IPS DF 6.9 (cell line): ENCODE measurements around the gene PCARE.
A peak's percentile ranks its signal among the peaks of the same experiment; 100 is the strongest.

ENCODE experiments used
- DNase-seq: peaks from one replicate; pipeline ENCODE4 v3.0.0-alpha.2; 2013; ENCODE audit warnings: low read depth, low spot score
- H3K27ac ChIP-seq: one replicate; pipeline ENCODE4 v1.5.1; 2013; ENCODE audit warnings: low read length, control low read depth
- H3K27me3 ChIP-seq: 2 replicates; pipeline ENCODE4 v1.6.1; 2013; ENCODE audit warnings: mild to moderate bottlenecking, low read length; ENCODE audit not compliant: control insufficient read depth, insufficient read depth
- H3K36me3 ChIP-seq: 2 replicates; pipeline ENCODE4 v1.6.1; 2013; ENCODE audit warnings: low read length; ENCODE audit not compliant: control insufficient read depth, insufficient read depth
- H3K4me1 ChIP-seq: 2 replicates; pipeline ENCODE4 v1.6.1; 2013; ENCODE audit warnings: low read length; ENCODE audit not compliant: control insufficient read depth, insufficient read depth
- H3K4me3 ChIP-seq: 2 replicates; pipeline ENCODE4 v1.5.1; 2013; ENCODE audit warnings: mild to moderate bottlenecking, low read length
- H3K9me3 ChIP-seq: 2 replicates; pipeline ENCODE4 v1.6.1; 2013; ENCODE audit warnings: low read length, inconsistent platforms; ENCODE audit not compliant: control insufficient read depth, insufficient read depth
- WGBS: extraction: QIAGEN DNeasy Blood & Tissue Kit; methylation state at CpG from one replicate; pipeline ENCODE4 v1.1.7; 2013; ENCODE audit warnings: mixed read lengths, missing lambda C conversion rate; ENCODE audit not compliant: insufficient read length, insufficient coverage; 5-methylcytosine and 5-hydroxymethylcytosine counted together

Gene PCARE

DNA sequence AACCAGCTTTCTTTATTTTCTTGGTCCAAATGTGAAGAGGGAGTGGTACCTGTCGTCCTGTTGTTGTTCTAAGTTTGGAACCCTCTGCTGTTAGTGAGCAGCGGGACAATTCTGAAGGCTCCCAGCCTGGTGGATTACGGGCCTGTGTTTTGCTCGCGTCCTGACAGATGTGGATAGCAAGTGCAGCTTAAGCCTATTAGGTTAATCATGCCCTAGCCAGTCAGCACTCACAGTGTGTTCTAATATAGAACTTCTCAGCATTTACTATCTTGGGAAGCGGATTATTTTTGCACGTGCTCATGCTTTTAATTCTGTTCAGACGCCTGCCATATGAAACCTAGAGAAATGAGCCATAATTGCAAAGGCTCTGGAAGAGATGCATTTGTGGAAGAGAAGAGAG lies at the start of gene PCARE:
TSS of gene PCARE (minus strand) at position 113 of the 400 bp plus-strand sequence. CDS start 262 bp downstream, outside the sequence.
- Histone ChIP-seq H3K4me3 (no peak within 1 kb of the TSS), H3K4me1 (no peaks in the 10 kb centered on the region), H3K27ac (no peak within 1 kb of the TSS), H3K36me3 (no peaks in the 10 kb centered on the region), H3K9me3 (no peaks in the 10 kb centered on the region), H3K27me3 (no peaks in the 10 kb centered on the region)
- DNase-seq: no peak
- no CpG with 5 or more reads among the region's 8 CpGs for WGBS

DNA sequence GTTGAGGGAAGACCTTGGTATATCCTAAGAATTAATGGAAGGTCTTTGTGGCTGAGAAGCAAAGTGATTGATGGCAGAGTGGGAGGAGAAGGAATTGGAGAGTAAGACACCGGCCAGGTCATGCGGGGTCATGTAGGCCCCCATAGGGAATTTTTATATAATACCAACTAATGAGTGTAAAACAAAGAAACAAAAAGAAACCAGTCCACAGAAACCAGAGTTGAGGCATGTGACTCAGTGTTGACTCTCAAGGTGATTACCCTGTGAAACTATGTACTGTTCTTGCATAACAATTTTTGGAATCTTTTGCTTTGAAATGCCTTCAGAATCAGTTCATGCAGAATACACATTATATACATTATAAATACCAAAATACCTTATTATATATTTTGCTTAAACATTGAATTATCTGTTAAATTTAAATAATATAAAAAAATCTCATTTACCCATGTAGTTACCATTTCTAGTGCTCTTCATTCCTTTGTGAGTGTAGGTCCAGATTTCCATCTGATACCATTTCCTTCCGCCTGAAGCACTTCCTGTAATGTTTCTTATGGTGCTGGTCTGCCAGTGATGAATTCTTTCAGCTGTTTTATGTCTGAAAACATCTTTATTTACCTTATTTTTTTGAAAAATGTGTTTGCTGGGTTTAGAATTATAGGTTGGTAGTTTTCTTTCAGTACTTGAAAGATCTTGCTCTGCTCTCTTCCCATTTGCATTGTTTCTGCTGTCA lies 49.5 kb upstream of the PCARE start:
- Histone ChIP-seq H3K4me3 (no peak overlapping the region), H3K36me3 (no peaks in the 10 kb centered on the region), H3K27ac (no peak overlapping the region), H3K4me1 (no peaks in the 10 kb centered on the region), H3K27me3 (no peaks in the 10 kb centered on the region), H3K9me3 (no peaks in the 10 kb centered on the region)
- no CpG with 5 or more reads among the region's 3 CpGs for WGBS
- DNase-seq: no peak

DNA sequence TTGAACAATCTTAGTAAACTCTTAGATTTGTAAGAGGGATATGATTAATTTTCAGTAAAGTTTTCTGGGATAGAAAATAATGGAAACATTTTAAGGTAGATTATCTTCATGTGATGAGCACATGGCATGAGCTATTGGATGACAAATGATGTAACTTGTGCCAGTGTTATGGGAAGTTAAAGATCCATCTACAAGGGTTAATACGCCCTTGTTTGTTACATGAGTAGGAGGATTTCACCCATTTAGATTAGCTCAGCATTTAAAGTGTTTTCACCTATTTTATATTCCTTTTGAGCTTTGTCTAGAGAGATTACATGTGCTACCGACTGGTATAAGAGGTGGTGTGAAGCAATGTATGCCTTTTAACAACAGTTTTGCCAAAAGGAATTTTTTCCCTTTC lies 46.5 kb upstream of the PCARE start:
- WGBS: no CpG with 5 or more reads among the region's 2 CpGs
- Histone ChIP-seq H3K27ac (no peak overlapping the region), H3K4me1 (no peaks in the 10 kb centered on the region)

DNA sequence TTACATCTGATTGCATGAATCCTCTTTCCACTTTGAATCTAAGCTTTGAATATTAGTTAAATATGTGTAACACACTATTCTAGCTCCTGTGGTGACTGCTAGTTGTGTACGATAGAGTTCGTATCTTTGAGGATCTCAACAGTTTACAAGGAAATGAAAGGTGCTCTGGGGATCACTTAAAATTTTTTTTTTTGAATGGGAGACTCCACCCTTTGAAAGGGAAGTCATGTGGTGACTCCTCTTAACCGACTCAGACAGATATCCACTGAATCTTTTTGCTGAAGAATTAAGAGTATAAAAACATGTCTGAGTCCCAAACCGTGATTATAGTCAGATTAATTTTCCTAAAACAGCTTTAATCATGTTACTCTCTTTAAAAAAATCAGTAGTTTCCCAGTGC lies 44.9 kb upstream of the PCARE start:
- Histone ChIP-seq H3K36me3 (no peaks in the 10 kb centered on the region; the same call in 1 of the 2 replicates), H3K4me3 (no peak overlapping the region), H3K4me1 (no peaks in the 10 kb centered on the region), H3K27me3 (peaks cover 20% of the 10 kb centered on the region), H3K9me3 (no peaks in the 10 kb centered on the region), H3K27ac (no peak overlapping the region)
- no CpG with 5 or more reads among the region's 4 CpGs for WGBS
- DNase-seq: no peak

More for the DNA sequence above, 46.5 kb upstream of the PCARE start:
- H3K27me3 ChIP-seq: peaks cover 8% of the 10 kb centered on the region
- H3K9me3 ChIP-seq: no peaks in the 10 kb centered on the region
- no peaks in the 10 kb centered on the region for H3K36me3 ChIP-seq
- H3K4me3 ChIP-seq: no peak overlapping the region
- no peak for DNase-seq

DNA sequence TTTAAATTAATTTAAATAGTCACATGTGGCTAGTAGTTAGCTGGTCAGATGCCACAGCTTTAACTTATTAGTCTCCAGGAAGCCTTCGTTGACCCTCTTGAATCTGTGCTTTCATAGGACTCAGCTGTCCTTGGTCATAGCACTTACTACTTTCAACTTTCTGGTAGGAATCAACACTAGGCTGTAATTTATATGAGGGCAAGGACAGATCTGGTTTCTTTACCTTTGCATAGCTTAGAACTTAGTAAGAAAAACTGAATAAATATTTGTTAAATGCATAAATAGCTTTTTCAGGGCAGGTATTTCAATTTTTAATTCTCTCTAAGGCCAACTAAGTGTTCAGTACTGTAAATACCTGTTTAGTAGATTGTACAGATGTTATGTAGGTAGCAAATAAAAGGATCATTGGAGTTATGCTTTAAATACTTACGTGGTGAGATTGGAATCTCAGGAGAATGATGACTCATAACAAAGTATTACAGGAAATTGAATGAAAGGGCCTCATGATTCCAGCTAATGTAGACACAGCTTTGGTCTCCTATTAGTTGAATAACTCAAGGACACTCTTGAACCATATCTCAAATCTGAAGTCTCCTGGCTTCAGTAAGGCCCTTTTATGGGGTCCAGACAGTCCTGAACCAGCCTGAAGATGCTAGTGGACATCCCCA lies 43.4 kb upstream of the PCARE start:
- H3K4me1 ChIP-seq: no peaks in the 10 kb centered on the region
- no peak for DNase-seq
- no peak overlapping the region for H3K4me3 ChIP-seq
- WGBS: no CpG with 5 or more reads among the region's 2 CpGs
- H3K9me3 ChIP-seq: no peaks in the 10 kb centered on the region
- peaks cover 29% of the 10 kb centered on the region for H3K27me3 ChIP-seq
- no peak overlapping the region for H3K27ac ChIP-seq
- H3K36me3 ChIP-seq: no peaks in the 10 kb centered on the region; the same call in 1 of the 2 replicates

DNA sequence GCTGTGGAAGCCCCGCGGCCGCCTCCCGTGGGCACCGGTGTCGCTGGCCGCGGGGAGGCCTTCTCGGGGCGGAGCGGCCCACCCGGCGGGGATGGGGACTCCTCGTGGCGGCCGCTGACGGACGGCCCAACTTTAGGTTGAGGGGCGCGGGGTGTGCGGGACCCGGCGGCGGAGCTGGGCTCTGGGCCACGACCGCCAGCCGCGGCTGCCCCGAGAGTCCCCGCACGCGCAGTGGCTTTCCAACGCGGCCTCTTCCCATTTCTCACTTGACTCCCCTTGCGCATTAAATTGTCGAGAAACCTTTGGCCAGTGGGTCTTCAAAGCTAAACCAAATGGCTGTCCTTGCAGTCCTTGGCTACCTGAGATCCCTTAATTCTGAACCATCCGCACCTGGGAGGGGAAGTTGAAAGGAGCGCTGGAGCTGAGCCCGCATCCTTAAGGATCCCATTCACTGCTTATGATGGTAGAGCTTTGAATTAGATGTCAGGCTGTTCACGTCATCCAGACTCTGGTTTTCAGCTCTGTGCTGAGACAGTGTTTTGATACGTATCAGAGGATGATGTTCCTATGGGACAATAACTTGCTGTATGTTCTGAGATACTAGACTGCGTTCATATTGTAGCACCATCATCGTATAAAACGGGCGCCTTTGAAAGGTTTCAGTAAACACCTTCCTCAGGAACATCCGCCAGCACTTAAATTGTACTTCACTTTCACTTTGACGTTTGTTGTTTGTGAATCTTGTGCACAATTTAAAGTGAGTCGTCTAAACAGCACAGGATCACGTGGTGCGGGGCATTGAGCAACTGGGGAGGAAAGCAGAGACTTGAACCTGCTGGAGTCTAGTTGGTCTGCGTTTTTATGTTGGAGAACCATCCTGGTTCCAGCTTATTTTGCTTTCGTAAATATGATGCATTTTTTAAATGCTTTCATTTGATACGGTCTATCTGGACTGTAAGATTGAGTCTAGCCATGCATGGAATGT lies 41.8 kb upstream of the PCARE start:
- no peak for DNase-seq
- H3K4me3 ChIP-seq: peak overlapping the region; percentile 60
- peaks cover 31% of the 10 kb centered on the region for H3K27me3 ChIP-seq
- WGBS: no CpG with 5 or more reads among the region's 53 CpGs
- no peaks in the 10 kb centered on the region for H3K4me1 ChIP-seq
- H3K36me3 ChIP-seq: no peaks in the 10 kb centered on the region; the same call in 1 of the 2 replicates
- no peak overlapping the region for H3K27ac ChIP-seq
- H3K9me3 ChIP-seq: no peaks in the 10 kb centered on the region

DNA sequence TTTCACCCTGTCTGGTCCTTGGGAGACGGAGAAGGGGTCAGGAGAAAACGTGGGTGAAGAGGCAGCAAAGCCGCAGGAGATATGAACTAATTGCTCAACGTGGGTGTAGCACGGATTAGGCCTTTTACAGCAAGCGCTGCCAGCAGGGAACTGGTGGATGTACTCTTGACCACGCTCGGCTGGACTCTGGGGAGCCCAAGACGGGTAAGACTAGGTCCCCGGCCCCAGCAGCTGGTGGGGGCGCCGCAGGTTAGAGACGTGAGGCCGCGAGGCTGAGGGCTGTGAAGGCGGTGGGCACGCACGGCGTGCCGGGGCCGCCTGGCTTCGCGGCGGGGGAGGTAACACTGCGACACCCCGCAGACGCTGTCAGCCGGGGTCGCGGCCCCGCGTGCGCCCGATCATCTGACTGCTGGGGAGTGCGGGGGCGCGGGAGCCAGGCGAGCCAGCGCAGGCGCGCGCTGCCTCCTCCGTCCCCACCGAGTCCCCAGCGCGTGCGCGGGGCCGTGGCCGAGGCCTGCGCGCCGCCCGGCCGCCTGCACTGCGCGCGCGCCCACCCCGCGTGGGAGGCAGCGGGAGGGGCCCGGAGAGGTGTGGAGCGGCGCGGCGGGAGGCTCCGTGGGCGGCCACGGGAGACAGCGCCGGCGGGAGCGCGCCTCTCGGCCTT lies 40.8 kb upstream of the PCARE start, which contains the start of gene CLIP4:
TSS of gene CLIP4 (plus strand) at position 470 of the 664 bp plus-strand sequence. CDS start 5,974 bp downstream, outside the sequence.
- no peak for DNase-seq
- no peaks in the 10 kb centered on the region for H3K4me1 ChIP-seq
- H3K27ac ChIP-seq: no peak within 1 kb of the TSS
- no peaks in the 10 kb centered on the region; the same call in 1 of the 2 replicates for H3K36me3 ChIP-seq
- no peaks in the 10 kb centered on the region for H3K9me3 ChIP-seq
- peak within 1 kb of the TSS; percentile 60 for H3K4me3 ChIP-seq
- peaks cover 31% of the 10 kb centered on the region for H3K27me3 ChIP-seq
- no CpG with 5 or more reads among the region's 76 CpGs for WGBS

DNA sequence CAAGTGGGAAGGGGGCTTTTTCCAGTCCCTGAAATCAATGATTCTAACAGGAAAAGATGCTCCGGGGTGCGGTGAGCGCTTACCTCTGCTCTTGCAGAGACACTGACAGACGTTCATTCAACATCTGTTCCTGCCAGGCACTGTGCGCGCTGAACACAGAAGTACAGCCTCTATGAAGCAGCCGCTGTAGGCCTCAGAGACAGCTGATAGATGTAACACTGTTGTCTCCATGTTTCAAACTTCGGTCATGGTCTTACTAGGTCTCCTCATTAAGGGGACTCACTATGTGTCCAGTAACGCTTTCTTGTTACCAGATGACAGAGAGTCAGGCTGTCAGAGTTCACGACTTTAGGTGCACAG lies 40.2 kb upstream of the PCARE start:
- DNase-seq: no peak
- H3K9me3 ChIP-seq: no peaks in the 10 kb centered on the region
- H3K36me3 ChIP-seq: no peaks in the 10 kb centered on the region; the same call in 1 of the 2 replicates
- no peaks in the 10 kb centered on the region for H3K4me1 ChIP-seq
- H3K27ac ChIP-seq: no peak overlapping the region
- no peak overlapping the region for H3K4me3 ChIP-seq
- no CpG with 5 or more reads among the region's 10 CpGs for WGBS
- H3K27me3 ChIP-seq: peaks cover 31% of the 10 kb centered on the region

DNA sequence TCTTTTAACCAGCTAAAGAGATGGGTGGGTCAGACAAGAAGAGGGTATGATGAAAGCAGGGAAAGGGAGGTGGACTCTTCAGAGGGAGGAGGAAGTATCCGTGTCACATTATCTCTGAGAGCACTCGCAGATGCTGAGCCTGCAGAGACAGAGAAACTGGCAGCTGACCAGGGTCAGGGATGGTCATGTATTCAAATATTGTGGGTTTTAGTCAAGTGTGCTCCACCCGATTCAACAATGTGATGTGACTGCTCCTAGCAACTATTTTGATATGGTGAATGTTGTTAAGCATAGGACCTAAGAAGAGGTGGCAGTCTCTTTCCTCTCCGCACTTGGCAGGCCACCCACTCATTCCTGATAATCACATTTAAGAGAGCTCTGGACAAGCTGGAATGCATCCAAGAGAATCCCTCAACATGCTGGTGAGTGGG lies 39.6 kb upstream of the PCARE start:
- H3K9me3 ChIP-seq: no peaks in the 10 kb centered on the region
- no peak for DNase-seq
- no peaks in the 10 kb centered on the region for H3K4me1 ChIP-seq
- no peak overlapping the region for H3K4me3 ChIP-seq
- no peaks in the 10 kb centered on the region; the same call in 1 of the 2 replicates for H3K36me3 ChIP-seq
- no peak overlapping the region for H3K27ac ChIP-seq
- WGBS: no CpG with 5 or more reads among the region's 4 CpGs
- peaks cover 31% of the 10 kb centered on the region for H3K27me3 ChIP-seq
